Epithelial cell of prostate (primary cell): ENCODE measurements around the gene TBC1D22B.
A peak's percentile ranks its signal among the peaks of the same experiment; 100 is the strongest.

ENCODE experiments used
- DNase-seq: peaks from one replicate; pipeline ENCODE4 v3.0.0-alpha.2; 2011; ENCODE audit warnings: low read depth, low spot score
- H3K27ac ChIP-seq: fragments of 450-650 bp; 2 replicates; pipeline ENCODE4 v1.5.1; 2017; ENCODE audit warnings: mild to moderate bottlenecking

The TBC1D22B gene

GRCh38 chr6:37376078-37376743 lies 118.6 kb downstream of the TBC1D22B start:
- no peak overlapping the region for H3K27ac ChIP-seq
- DNase-seq: no peak

DNA sequence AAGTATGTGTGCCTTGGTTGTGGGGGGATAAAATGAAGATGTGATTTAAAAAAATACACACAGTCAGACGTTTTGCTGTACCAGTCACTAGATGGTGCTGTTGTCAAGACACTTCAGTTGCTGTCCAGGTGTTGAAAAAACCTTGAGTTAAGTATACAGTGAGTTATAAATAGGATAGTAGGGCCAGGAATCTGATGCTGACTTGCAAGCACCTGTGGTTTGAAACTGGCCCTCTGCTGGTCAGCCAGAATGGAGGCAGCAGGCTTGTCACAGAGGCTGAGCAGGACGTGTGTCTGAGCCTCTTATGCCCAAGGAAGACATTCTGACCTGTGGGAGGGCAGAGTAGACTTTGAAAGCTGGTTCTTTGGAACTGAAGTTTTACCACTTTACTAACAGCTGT lies 124.0 kb downstream of the TBC1D22B start:
- no peak overlapping the region for H3K27ac ChIP-seq
- DNase-seq: peak; percentile 68
